ENCODE results near the gene IER2.
"Not testable (repeated sequence)": the region's sequence is repeated elsewhere in the genome, so short reads cannot be mapped to it uniquely, and the experiment has no call there.

IER2 gene

DNA sequence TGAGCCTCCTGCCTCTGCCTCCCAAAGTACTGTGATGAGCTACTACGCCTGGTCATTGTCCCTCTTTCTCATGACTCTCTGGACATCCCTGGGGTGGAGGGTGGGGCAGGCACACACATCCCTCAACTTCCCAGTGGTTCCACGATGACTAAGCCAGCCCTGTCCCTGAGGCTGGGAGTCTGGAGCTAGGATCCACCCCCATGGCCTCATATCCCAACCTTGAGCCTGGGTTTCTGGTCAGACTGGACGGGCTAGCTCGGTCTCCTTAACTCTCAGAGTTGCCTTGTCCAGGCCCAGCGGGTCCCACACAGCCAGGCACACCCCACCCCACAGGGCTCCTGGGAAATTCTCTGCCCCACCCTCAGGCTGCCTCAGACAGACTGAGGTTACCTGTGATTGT lies 19.6 kb downstream of the IER2 start:
- H3K4me3 ChIP-seq (ENCODE audit: control insufficient read depth, low read depth, low read length): no peak overlapping the region
- DNase-seq (ENCODE audit: low read depth): no peak

DNA sequence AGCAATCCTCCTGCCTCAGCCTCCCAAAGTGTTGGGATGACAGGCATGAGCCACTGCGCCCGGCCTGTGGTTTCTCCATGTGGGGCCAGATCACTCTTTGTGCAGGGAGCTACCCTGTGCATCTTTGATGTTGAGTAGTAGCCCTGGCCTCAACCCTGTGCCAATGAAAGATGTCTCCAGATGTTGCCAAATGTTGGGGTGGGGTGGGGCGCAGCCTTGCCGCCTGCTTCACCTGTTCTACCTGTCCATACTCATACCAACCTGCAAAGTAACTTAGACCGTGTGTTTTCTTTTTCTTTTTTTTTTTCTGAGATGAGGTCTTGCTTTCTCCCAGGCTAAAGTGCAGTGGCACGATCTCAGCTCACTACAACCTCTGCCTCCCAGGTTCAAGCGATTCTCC lies 20.9 kb downstream of the IER2 start:
- DNase-seq (ENCODE audit: low read depth): no peak
- no peak overlapping the region for H3K4me3 ChIP-seq (ENCODE audit: control insufficient read depth, low read depth, low read length)
- TF ChIP-seq, protein P1, sequence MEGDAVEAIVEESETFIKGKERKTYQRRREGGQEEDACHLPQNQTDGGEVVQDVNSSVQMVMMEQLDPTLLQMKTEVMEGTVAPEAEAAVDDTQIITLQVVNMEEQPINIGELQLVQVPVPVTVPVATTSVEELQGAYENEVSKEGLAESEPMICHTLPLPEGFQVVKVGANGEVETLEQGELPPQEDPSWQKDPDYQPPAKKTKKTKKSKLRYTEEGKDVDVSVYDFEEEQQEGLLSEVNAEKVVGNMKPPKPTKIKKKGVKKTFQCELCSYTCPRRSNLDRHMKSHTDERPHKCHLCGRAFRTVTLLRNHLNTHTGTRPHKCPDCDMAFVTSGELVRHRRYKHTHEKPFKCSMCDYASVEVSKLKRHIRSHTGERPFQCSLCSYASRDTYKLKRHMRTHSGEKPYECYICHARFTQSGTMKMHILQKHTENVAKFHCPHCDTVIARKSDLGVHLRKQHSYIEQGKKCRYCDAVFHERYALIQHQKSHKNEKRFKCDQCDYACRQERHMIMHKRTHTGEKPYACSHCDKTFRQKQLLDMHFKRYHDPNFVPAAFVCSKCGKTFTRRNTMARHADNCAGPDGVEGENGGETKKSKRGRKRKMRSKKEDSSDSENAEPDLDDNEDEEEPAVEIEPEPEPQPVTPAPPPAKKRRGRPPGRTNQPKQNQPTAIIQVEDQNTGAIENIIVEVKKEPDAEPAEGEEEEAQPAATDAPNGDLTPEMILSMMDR (IDR thresholded peaks at IDR 0.05; ENCODE audit: control insufficient read depth, insufficient read depth, low read depth, low read length, missing control alignments): no peak

More for the DNA sequence above, 19.6 kb downstream of the IER2 start:
- TF ChIP-seq, protein P1 (IDR thresholded peaks at IDR 0.05; ENCODE audit: control insufficient read depth, insufficient read depth, low read depth, low read length, missing control alignments): no peak

DNA sequence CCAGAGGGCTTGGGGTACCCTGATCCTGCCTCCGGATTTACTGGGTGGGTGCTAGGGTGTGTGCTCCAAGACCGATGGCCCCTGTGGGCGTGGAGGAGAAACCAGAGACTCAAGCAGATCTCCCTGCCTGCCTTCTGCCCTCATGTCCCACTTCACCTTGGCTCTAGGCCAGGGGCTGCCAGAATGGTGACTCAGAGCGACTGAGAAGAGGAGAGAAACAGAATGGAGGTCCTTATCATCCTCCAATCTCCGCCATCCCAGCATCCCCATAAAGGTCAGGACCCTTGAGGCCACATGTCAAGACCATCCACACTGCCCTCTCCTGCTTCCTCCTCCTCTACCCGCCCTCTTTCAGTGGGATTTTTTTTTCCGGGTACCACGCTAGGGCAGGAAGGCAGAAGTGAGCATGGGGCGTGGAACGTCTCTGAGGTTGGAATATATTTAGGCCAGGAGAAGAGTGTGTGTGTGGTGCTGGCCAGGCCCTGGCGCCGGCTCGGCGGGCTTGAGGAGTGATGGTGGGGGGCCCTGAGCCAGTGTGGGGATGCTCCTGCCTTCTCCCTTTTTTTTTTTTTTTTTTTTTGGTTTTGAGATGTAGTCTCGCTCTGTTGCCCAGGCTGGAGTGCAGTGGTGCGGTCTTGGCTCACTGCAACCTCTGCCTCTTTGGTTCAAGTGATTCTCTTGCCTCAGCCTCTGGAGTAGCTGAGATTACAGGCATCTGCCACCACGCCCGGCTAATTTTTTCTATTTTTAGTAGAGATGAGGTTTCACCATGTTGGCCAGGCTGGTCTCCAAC lies 22.3 kb downstream of the IER2 start:
- no peak overlapping the region for H3K4me3 ChIP-seq (ENCODE audit: control insufficient read depth, low read depth, low read length)
- TF ChIP-seq, protein P1 (IDR thresholded peaks at IDR 0.05; ENCODE audit: control insufficient read depth, insufficient read depth, low read depth, low read length, missing control alignments): no peak
- no peak for DNase-seq (ENCODE audit: low read depth)

DNA sequence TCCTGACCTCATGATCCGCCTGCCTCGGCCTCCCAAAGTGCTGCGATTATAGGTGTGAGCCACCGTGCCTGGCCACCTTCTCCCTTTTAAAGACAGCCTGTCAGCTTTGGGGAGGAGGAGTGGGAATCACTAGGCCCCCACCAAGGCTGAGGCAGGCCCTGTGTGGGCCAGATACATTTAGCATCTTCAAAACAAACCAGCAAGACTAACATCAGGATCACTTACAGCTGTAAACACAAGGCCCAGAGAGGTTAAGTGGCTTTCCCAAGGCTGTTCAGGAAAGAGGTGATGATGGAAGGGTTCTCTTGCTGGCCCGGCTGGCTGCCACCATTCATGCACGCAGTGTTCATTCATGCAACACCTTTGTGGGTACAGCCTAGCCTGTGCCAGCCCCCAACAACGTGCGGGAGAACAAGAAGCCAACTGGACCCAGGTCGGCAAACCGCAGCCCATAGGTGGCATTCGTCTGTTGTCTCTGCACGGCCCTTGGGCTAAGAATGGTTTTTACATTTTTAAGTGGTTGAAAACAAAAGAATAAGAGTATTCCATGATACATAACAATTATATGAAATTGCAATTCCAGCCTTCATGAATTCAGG lies 23.0 kb downstream of the IER2 start:
- no peak overlapping the region for H3K4me3 ChIP-seq (ENCODE audit: control insufficient read depth, low read depth, low read length)
- TF ChIP-seq, protein P1 (IDR thresholded peaks at IDR 0.05; ENCODE audit: control insufficient read depth, insufficient read depth, low read depth, low read length, missing control alignments): no peak
- DNase-seq (ENCODE audit: low read depth): no peak

DNA sequence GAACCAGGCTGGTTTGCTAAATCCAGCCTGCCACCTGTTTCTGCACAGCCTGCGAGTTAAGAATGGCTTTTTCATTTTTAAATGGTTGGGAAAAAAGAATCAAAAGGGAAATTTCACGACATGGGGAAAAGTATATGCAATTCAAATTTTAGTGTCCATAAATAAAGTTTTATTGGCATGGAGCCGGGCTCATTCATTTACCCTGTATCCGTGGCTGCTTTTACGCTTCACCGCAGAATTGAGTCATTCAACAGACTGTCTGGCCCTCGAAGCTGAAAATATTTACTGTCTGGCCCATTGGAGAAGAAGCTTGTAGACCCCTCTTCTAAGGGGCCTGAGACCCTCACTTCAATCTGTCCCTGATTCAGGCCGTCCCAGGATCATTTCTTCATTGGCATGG lies 26.1 kb downstream of the IER2 start:
- TF ChIP-seq, protein P1 (IDR thresholded peaks at IDR 0.05; ENCODE audit: control insufficient read depth, insufficient read depth, low read depth, low read length, missing control alignments): no peak
- H3K4me3 ChIP-seq (ENCODE audit: control insufficient read depth, low read depth, low read length): no peak overlapping the region
- no peak for DNase-seq (ENCODE audit: low read depth)

DNA sequence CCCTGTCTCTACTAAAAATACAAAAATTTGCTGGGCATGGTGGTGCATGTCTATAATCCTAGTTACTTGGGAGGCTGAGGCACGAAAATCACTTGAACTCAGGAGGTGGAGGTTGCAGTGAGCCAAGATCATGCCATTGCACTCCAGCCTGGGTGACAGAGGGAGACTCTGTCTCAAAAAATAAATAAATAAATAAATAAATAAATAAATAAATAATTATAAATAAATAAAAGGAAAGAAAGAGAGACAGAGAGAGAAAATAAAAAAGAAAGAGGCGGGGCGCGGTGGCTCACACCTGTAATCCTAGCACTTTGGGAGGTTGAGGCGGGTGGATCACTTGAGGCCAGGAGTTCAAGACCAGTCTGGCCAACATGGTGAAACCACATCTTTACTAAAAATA lies 27.4 kb downstream of the IER2 start:
- not testable (repeated sequence) for DNase-seq (ENCODE audit: low read depth); H3K4me3 ChIP-seq (ENCODE audit: control insufficient read depth, low read depth, low read length)

DNA sequence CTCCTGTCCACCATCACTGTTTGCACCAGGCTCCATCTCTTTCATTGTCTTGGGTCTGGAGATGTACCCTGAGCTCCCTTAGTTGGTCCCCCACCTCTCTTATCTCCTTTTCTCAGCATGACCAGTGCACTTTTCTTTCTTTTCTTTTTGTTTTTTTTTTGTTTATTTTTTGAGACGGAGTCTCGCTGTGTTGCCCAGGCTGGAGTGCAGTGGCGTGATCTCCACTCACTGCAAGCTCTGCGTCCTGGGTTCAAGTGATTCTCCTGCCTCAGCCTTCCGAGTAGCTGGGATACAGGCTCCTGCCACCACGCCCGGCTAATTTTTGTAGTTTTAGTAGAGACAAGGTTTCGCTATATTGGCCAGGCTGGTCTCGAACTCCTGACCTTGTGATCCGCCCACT lies 28.1 kb downstream of the IER2 start:
- not testable (repeated sequence) for H3K4me3 ChIP-seq (ENCODE audit: control insufficient read depth, low read depth, low read length); DNase-seq (ENCODE audit: low read depth)
